H1 (cell line): ENCODE data around the gene CIT. TPM values are rescaled to one million over a fixed set of nuclear protein-coding genes. Genes with fewer than 3 reads are reported as not detected.

Experiments
- CTCF ChIA-PET: fragments of 300-600 bp; sonication (Branson Sonifier 250); formaldehyde crosslinking; loops from one replicate; lab custom pipeline; 2021; ENCODE audit not compliant: partially characterized antibody; lab: Charles Lee
- POLR2A ChIA-PET: fragments of 300-600 bp; sonication (Branson Sonifier 250); formaldehyde crosslinking; loops from one replicate; lab custom pipeline; 2021; ENCODE audit warnings: inconsistent platforms; ENCODE audit not compliant: partially characterized antibody; lab: Charles Lee
- DNase-seq, 2 experiments: peaks; one replicate each; pipeline versions ENCODE4 v3.0.0 to v3.0.0-alpha.2; 2010 to 2022; ENCODE audit warnings: low spot score in 2 of 2, low read depth in 1 of 2, mixed read lengths in 1 of 2
- FAIRE-seq: peaks from 2 replicates; lab custom pipeline; 2011; peaks lifted over from hg19 to GRCh38; lab: Jason Lieb, UNC
- H2AFZ ChIP-seq: 2 replicates; pipeline ENCODE4 v1.8.1; 2012; ENCODE audit warnings: low read length, inconsistent platforms
- H2AK5ac ChIP-seq: 2 replicates; pipeline ENCODE4 v1.6.1; 2013; ENCODE audit warnings: low read depth, low read length
- H2BK120ac ChIP-seq: replicated peaks from 2 replicates; pipeline ENCODE3; 2013; ENCODE audit warnings: low read depth, low read length, inconsistent platforms
- H2BK12ac ChIP-seq: 2 replicates; pipeline ENCODE4 v1.6.1; 2013; ENCODE audit warnings: low read depth, low read length
- H2BK15ac ChIP-seq: 2 replicates; pipeline ENCODE4 v1.6.1; 2013; ENCODE audit warnings: low read length
- H2BK20ac ChIP-seq: 2 replicates; pipeline ENCODE4 v1.6.1; 2013; ENCODE audit warnings: low read length
- H2BK5ac ChIP-seq: 2 replicates; pipeline ENCODE4 v1.6.1; 2013; ENCODE audit warnings: low read depth, low read length
- H3K14ac ChIP-seq: 2 replicates; pipeline ENCODE4 v1.6.1; 2013; ENCODE audit warnings: inconsistent platforms; ENCODE audit not compliant: insufficient read length
- H3K18ac ChIP-seq: 2 replicates; pipeline ENCODE4 v1.6.1; 2013; ENCODE audit warnings: low read length; ENCODE audit errors: extremely low read depth
- H3K23ac ChIP-seq: 2 replicates; pipeline ENCODE4 v1.6.1; 2013; ENCODE audit warnings: inconsistent platforms; ENCODE audit not compliant: insufficient read length
- H3K23me2 ChIP-seq: 2 replicates; pipeline ENCODE4 v1.6.1; 2013; ENCODE audit warnings: low read depth, low read length
- H3K27ac ChIP-seq: 2 replicates; pipeline ENCODE4 v1.6.1; 2011; ENCODE audit warnings: low read depth, low read length, inconsistent platforms
- H3K27me3 ChIP-seq, 4 experiments: replicated peaks in 1 of 4; 1 replicate in 1 of 4; 2 replicates in 3 of 4; pipeline versions ENCODE4 v1.6.1 to v1.8.1; 2011 to 2013; ENCODE audit warnings: low read length in 3 of 4, mild to moderate bottlenecking in 3 of 4, inconsistent platforms in 2 of 4, mixed read lengths in 2 of 4, moderate library complexity in 1 of 4; ENCODE audit not compliant: control insufficient read depth in 3 of 4, insufficient read depth in 3 of 4; ENCODE audit errors: extremely low read depth in 1 of 4
- H3K36me3 ChIP-seq, 4 experiments: 2 replicates each; pipeline versions ENCODE4 v1.6.1 to v1.8.1; 2011 to 2013; ENCODE audit warnings: mild to moderate bottlenecking in 4 of 4, low read length in 3 of 4, moderate library complexity in 2 of 4, control low read depth in 1 of 4, inconsistent platforms in 1 of 4; ENCODE audit not compliant: insufficient read depth in 4 of 4, control insufficient read depth in 2 of 4
- H3K4ac ChIP-seq: replicated peaks from 2 replicates; pipeline ENCODE3; 2013; ENCODE audit warnings: low read length, low read depth, mixed read lengths, inconsistent platforms; ENCODE audit not compliant: insufficient read length
- H3K4me1 ChIP-seq, 4 experiments: replicated peaks in 1 of 4; 1 replicate in 1 of 4; 2 replicates in 3 of 4; pipeline versions ENCODE4 v1.6.1 to v1.8.1; 2011 to 2013; ENCODE audit warnings: low read length in 3 of 4, inconsistent platforms in 2 of 4, mixed read lengths in 1 of 4; ENCODE audit not compliant: insufficient read depth in 4 of 4, control insufficient read depth in 3 of 4
- H3K4me2 ChIP-seq, 2 experiments: 2 replicates each; pipeline versions ENCODE4 v1.6.1 to v1.8.1; 2011 to 2013; ENCODE audit warnings: low read depth in 2 of 2, low read length in 2 of 2, control low read depth in 1 of 2, inconsistent platforms in 1 of 2, mild to moderate bottlenecking in 1 of 2; ENCODE audit not compliant: insufficient read depth in 1 of 2
- H3K4me3 ChIP-seq, 4 experiments: fragments of 200-600, 300-600 bp in 1 of 4; sonication (generic), shearing (Covaris generic), sonication (Bioruptor Twin) in 1 of 4; 2 replicates each; pipeline versions ENCODE4 v1.5.1 to v1.8.1; 2011 to 2016; ENCODE audit warnings: low read length in 4 of 4, low read depth in 3 of 4, control low read depth in 2 of 4, inconsistent platforms in 2 of 4, mild to moderate bottlenecking in 2 of 4, mixed read lengths in 1 of 4, moderate library complexity in 1 of 4; ENCODE audit not compliant: insufficient read depth in 2 of 4; ENCODE audit errors: extremely low read depth in 1 of 4
- H3K56ac ChIP-seq: replicated peaks from 2 replicates; pipeline ENCODE3; 2013; ENCODE audit warnings: low read depth, mild to moderate bottlenecking, mixed read lengths, low read length, inconsistent platforms; ENCODE audit not compliant: insufficient read length
- H3K79me1 ChIP-seq: 2 replicates; pipeline ENCODE4 v1.6.1; 2013; ENCODE audit warnings: low read depth, low read length, control low read depth
- H3K79me2 ChIP-seq, 2 experiments: 2 replicates each; pipeline versions ENCODE4 v1.6.1 to v1.8.1; 2012 to 2013; ENCODE audit warnings: low read length in 2 of 2, mild to moderate bottlenecking in 2 of 2, inconsistent platforms in 1 of 2; ENCODE audit not compliant: insufficient read depth in 2 of 2, control insufficient read depth in 1 of 2
- H3K9ac ChIP-seq, 4 experiments: replicated peaks in 1 of 4; 1 replicate in 1 of 4; 2 replicates in 3 of 4; pipeline versions ENCODE4 v1.6.1 to v1.8.1; 2011 to 2013; ENCODE audit warnings: low read depth in 3 of 4, low read length in 3 of 4, control low read depth in 2 of 4, mild to moderate bottlenecking in 2 of 4, moderate library complexity in 2 of 4, inconsistent platforms in 1 of 4; ENCODE audit errors: extremely low read depth in 1 of 4
- H3K9me3 ChIP-seq, 2 experiments: 2 replicates each; pipeline versions ENCODE4 v1.6.1 to v1.8.1; 2012 to 2013; ENCODE audit warnings: mild to moderate bottlenecking in 2 of 2, moderate library complexity in 2 of 2, control low read depth in 1 of 2, inconsistent platforms in 1 of 2, low read depth in 1 of 2, low read length in 1 of 2, mixed read lengths in 1 of 2; ENCODE audit not compliant: insufficient read depth in 2 of 2
- H4K20me1 ChIP-seq, 2 experiments: replicated peaks in 1 of 2; 2 replicates each; pipeline versions ENCODE3 to v1.8.1; 2011 to 2013; ENCODE audit warnings: inconsistent platforms in 2 of 2, low read length in 2 of 2, mild to moderate bottlenecking in 1 of 2; ENCODE audit not compliant: insufficient read depth in 2 of 2, control insufficient read depth in 1 of 2
- H4K5ac ChIP-seq: 2 replicates; pipeline ENCODE4 v1.6.1; 2013; ENCODE audit warnings: low read length, low read depth, mixed read lengths, inconsistent platforms; ENCODE audit not compliant: insufficient read length
- H4K8ac ChIP-seq: 2 replicates; pipeline ENCODE4 v1.8.0; 2013; ENCODE audit warnings: mild to moderate bottlenecking, moderate library complexity, low read length, inconsistent platforms; ENCODE audit not compliant: insufficient read depth; ENCODE audit errors: extremely low read depth
- H4K91ac ChIP-seq: replicated peaks from 2 replicates; pipeline ENCODE3; 2013; ENCODE audit warnings: low read length, mixed read lengths, inconsistent platforms; ENCODE audit not compliant: insufficient read length
- CREB1 ChIP-seq: IDR thresholded peaks from 2 replicates; pipeline ENCODE4 v1.6.1; 2012; ENCODE audit warnings: inconsistent platforms
- RBBP5 ChIP-seq: IDR thresholded peaks from 2 replicates; pipeline ENCODE4 v1.7.1; 2012; ENCODE audit warnings: low read depth, mild to moderate bottlenecking, inconsistent platforms, low read length, moderate library complexity, borderline replicate concordance
- TAF1 ChIP-seq: IDR thresholded peaks from 2 replicates; pipeline ENCODE4 v1.6.1; 2011; ENCODE audit warnings: mild to moderate bottlenecking, low read depth, low read length
- ZNF274 ChIP-seq: IDR thresholded peaks from 2 replicates; pipeline ENCODE4 v1.7.0; 2012; ENCODE audit warnings: low read length, borderline replicate concordance; ENCODE audit errors: extremely low read depth
- WGBS, 2 experiments: shearing (Covaris generic) in 1 of 2; methylation state at CpG; one replicate each; pipeline versions ENCODE4 v1.1.6 to v1.1.7; 2013 to 2015; ENCODE audit warnings: low lambda C conversion rate in 2 of 2, mixed read lengths in 2 of 2, inconsistent platforms in 1 of 2, low coverage in 1 of 2, missing lambda C conversion rate in 1 of 2; ENCODE audit not compliant: insufficient replicate concordance in 2 of 2, insufficient coverage in 1 of 2, insufficient read length in 1 of 2; ENCODE audit errors: extremely low coverage in 1 of 2, missing lambda C conversion rate in 1 of 2; 5-methylcytosine and 5-hydroxymethylcytosine counted together
- polyA plus RNA-seq, 7 experiments: library from polyadenylated mRNA; depleted of rRNA in 3 of 7; stranded (reverse) in 5 of 7; unstranded in 2 of 7; fragments of >200 nt in 5 of 7; fragments of 200-250 nt in 2 of 7; gene quantifications; 1 replicate in 5 of 7; 2 replicates in 1 of 7; 4 replicates in 1 of 7; pipeline versions ENCODE4 v1.2.1 to v1.2.3, GENCODE V29; 2011 to 2013; ENCODE audit warnings: missing spikeins in 2 of 7, mixed read lengths in 2 of 7
- total RNA-seq: library from RNA; stranded (reverse); fragmentation: NEBNext Ultra II Directional; extraction: Animal tissue kit (Norgen Biotek cat#: 25700); gene quantifications from 2 replicates; pipeline ENCODE4 v1.2.1, GENCODE V29; 2021

The CIT gene
- total and polyA plus RNA-seq, 2 of the 8 experiments (the other 6 are each of a cell fraction or from before 2014, with no cell fraction given): 17.1 to 60.9 TPM

- no peak for FAIRE-seq
- Histone ChIP-seq H2BK120ac (no peak overlapping the region), H3K9me3 (no peaks in the 10 kb centered on the region), H2BK12ac (no peak overlapping the region), H3K79me2 (no peaks in the 10 kb centered on the region)
- TF ChIP-seq CREB1: no peak
- TF ChIP-seq TAF1: no peak
- no peak for TF ChIP-seq RBBP5
- TF ChIP-seq ZNF274: no peak
- TF ChIP-seq, all 59 proteins: peak for 0
- H3K4me3 ChIP-seq: no peak overlapping the region
- no peaks in the 10 kb centered on the region for H3K79me1 ChIP-seq
- no peak overlapping the region for H3K9ac ChIP-seq
- WGBS, 2 experiments: 87% methylated on average over 5 of the region's 5 CpGs; no CpG with 5 or more reads in 1 of the 2 experiments
- H3K27ac ChIP-seq: no peak overlapping the region
- H4K91ac ChIP-seq: no peak overlapping the region
- peaks cover 2 to 33% (median 23%) of the 10 kb centered on the region in 4 experiments for H3K36me3 ChIP-seq
- H3K14ac ChIP-seq: no peak overlapping the region
- no peak overlapping the region for H2BK5ac ChIP-seq
- H3K23me2 ChIP-seq: no peaks in the 10 kb centered on the region; the same call in 1 of the 2 replicates
- no peak overlapping the region for H3K4ac ChIP-seq
- no peak for DNase-seq
- no peak overlapping the region for H2AK5ac ChIP-seq
- CTCF ChIA-PET: interaction anchor here (0.8 kb wide), 1 partner anchor 18 kb away, joined by 3 read pairs; no protein-coding TSS in a partner anchor
- no peak overlapping the region for H2AFZ ChIP-seq
- no peak overlapping the region for H3K4me2 ChIP-seq
- no peaks in the 10 kb centered on the region for H3K27me3 ChIP-seq
- POLR2A ChIA-PET: no interaction called here
- no peak overlapping the region for H4K8ac ChIP-seq
- H4K5ac ChIP-seq: no peak overlapping the region
- H3K18ac ChIP-seq: no peak overlapping the region
- peaks cover 0 to 5% (median 4%) of the 10 kb centered on the region in 4 experiments; a peak in 4 of 7 replicates for H3K4me1 ChIP-seq
- H4K20me1 ChIP-seq: peaks cover 2 to 3% of the 10 kb centered on the region in 2 experiments
- H3K23ac ChIP-seq: no peak overlapping the region
- H2BK20ac ChIP-seq: no peak overlapping the region
- H3K56ac ChIP-seq: no peak overlapping the region
- H2BK15ac ChIP-seq: no peak overlapping the region
Observed at GRCh38 chr12:119696943-119697342, 180.2 kb downstream of the CIT start.
